Upper lobe of right lung (tissue), 1 donor: Measurements from ENCODE around the gene APOL5. TPM values are rescaled to one million over a fixed set of nuclear protein-coding genes. Genes with fewer than 3 reads are reported as not detected.

ENCODE experiments used
- ATAC-seq: fragments of 200-7000 bp; cut with Tn5 transposase; one replicate; pipeline ENCODE4 v1.9.1; 2020; ENCODE audit warnings: mild to moderate bottlenecking, moderate library complexity
- DNase-seq: peaks from one replicate; pipeline ENCODE4 v3.0.0-alpha.2; 2020
- H3K27ac ChIP-seq: fragments of 200-600 bp; one replicate; pipeline ENCODE4 v1.8.0; 2022
- H3K27me3 ChIP-seq: fragments of 200-600 bp; one replicate; pipeline ENCODE4 v1.8.0; 2022; ENCODE audit warnings: mild to moderate bottlenecking
- H3K36me3 ChIP-seq: fragments of 200-600 bp; one replicate; pipeline ENCODE4 v1.8.0; 2022
- H3K4me1 ChIP-seq: fragments of 200-600 bp; one replicate; pipeline ENCODE4 v1.8.0; 2022
- H3K4me3 ChIP-seq: fragments of 200-600 bp; one replicate; pipeline ENCODE4 v1.8.0; 2022; ENCODE audit warnings: mild to moderate bottlenecking
- H3K9me3 ChIP-seq: fragments of 200-600 bp; one replicate; pipeline ENCODE4 v1.8.0; 2022
- intact Hi-C: fragments of 100-400 bp; cut with DNase I; formaldehyde crosslinking; loops from one replicate; pipeline ENCODE4 v1.11.0; 2022
- total RNA-seq: library from RNA; stranded (reverse); fragmentation: NEBNext Ultra II Directional; extraction: Animal tissue kit (Norgen Biotek cat#: 25700); gene quantifications from one replicate; pipeline ENCODE4 v1.2.1, GENCODE V29; 2021
- TF ChIP-seq, protein P1 (sequence below): fragments of 200-600 bp; IDR thresholded peaks from one replicate; pipeline ENCODE4 v1.8.0; 2022; ENCODE audit warnings: antibody characterized with exemption
- donor health status: DM: no; HTN: yes; CAD: no; lungs with severe emphysema.

APOL5 gene
- total RNA-seq, 1 donor from 2014 or later: not detected

DNA sequence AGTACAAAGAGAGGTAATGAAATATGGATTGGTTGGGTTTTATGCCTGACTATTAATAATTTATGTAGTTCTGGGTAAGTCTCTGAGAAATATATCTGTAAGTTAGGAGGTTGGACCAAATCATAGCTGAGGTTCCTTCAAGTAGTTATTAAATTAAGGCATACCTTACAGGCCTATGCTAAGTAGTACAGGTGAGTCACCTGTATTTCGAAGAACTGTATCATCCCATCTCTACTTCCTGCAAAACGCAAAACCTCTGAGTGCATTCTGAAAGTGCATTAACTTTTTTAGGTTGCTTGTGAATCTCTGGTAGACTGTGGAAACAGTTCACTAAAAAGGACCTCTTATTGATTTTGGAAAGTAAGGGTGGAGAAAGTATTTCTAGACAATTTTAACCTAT is 37.1 kb downstream of the APOL5 start:
- no peak for ATAC-seq
- H3K4me1 ChIP-seq: peaks cover 8% of the 10 kb centered on the region
- H3K27me3 ChIP-seq: no peaks in the 10 kb centered on the region
- H3K36me3 ChIP-seq: peaks cover 35% of the 10 kb centered on the region
- TF ChIP-seq, protein P1, sequence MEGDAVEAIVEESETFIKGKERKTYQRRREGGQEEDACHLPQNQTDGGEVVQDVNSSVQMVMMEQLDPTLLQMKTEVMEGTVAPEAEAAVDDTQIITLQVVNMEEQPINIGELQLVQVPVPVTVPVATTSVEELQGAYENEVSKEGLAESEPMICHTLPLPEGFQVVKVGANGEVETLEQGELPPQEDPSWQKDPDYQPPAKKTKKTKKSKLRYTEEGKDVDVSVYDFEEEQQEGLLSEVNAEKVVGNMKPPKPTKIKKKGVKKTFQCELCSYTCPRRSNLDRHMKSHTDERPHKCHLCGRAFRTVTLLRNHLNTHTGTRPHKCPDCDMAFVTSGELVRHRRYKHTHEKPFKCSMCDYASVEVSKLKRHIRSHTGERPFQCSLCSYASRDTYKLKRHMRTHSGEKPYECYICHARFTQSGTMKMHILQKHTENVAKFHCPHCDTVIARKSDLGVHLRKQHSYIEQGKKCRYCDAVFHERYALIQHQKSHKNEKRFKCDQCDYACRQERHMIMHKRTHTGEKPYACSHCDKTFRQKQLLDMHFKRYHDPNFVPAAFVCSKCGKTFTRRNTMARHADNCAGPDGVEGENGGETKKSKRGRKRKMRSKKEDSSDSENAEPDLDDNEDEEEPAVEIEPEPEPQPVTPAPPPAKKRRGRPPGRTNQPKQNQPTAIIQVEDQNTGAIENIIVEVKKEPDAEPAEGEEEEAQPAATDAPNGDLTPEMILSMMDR: no peak
- DNase-seq: no peak
- intact Hi-C loops: loop anchor here (10.0 kb wide), 1 partner anchor 160 kb away; no protein-coding TSS in a partner anchor
- H3K27ac ChIP-seq: no peak overlapping the region
- H3K4me3 ChIP-seq: no peak overlapping the region
- H3K9me3 ChIP-seq: no peaks in the 10 kb centered on the region

DNA sequence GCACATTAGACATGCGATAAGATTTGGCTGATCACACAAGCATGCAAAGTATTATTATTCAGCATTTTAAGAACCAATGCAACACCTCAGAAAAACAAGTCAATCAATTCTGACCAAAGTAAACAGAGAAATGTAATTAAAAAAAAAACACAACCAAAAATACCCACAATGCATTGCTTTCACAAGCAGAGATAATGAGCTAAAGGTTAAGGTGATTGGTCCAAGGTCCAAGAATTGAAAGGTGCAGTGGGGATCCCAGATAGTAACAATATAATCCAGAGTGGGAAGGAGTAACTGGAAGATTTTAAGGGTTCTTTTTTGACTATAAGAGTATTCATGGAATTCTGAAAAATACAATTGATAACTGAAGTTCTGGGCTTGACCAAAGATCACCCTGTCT is 39.0 kb downstream of the APOL5 start:
- Histone ChIP-seq H3K27me3 (no peaks in the 10 kb centered on the region), H3K27ac (no peak overlapping the region), H3K4me3 (no peak overlapping the region), H3K4me1 (peaks cover 8% of the 10 kb centered on the region), H3K9me3 (no peaks in the 10 kb centered on the region), H3K36me3 (peaks cover 45% of the 10 kb centered on the region)
- TF ChIP-seq, protein P1: no peak
- DNase-seq (no peak), ATAC-seq (no peak)
- intact Hi-C loops: loop anchor here (10.0 kb wide), 1 partner anchor 158 kb away; no protein-coding TSS in a partner anchor

DNA sequence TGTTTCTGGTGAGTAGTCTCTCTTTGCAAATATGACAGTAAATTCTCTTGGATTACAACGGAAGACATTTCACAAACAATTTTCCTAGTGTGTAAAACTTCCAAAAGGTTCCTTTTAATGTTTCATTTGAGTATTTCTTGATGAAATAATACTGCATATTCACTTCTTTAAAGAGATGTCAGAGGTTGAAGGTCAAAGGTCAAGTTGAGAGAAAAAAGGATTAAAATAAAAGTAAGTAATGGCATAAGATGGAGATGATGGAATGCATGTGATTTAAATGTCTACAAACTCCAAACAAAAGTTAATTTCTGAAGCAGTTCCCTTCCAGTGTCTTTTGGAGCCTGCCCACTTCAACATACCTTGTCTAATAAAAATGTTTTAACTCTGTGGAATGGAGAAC is 40.7 kb downstream of the APOL5 start:
- intact Hi-C loops: loop anchor here (10.0 kb wide), 1 partner anchor 156 kb away; no protein-coding TSS in a partner anchor
- peaks cover 45% of the 10 kb centered on the region for H3K36me3 ChIP-seq
- H3K4me3 ChIP-seq: no peak overlapping the region
- TF ChIP-seq, protein P1: no peak
- DNase-seq: no peak
- H3K27me3 ChIP-seq: no peaks in the 10 kb centered on the region
- no peaks in the 10 kb centered on the region for H3K4me1 ChIP-seq
- no peaks in the 10 kb centered on the region for H3K9me3 ChIP-seq
- H3K27ac ChIP-seq: no peak overlapping the region
- ATAC-seq: no peak

DNA sequence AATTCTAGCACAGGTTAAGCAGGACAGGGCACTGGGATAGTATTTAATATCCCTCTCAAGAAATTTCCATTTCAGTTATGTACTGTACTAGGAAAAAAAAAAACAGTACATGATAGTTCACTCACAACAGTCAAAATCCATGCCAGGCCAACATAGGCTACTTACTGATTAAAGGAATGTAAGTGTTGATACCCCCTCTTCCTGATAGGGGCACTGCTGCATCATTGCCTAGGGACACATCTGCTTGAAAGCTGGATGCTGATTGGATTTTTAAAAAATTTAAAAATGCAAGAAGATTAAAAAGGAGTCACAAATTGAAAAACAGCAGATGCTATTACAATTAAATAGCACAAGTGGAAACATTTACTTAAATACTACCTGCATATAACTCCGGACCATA is 43.4 kb downstream of the APOL5 start:
- TF ChIP-seq, protein P1: peak; percentile 24
- intact Hi-C loops: no loop called here
- Histone ChIP-seq H3K4me1 (no peaks in the 10 kb centered on the region), H3K36me3 (peaks cover 30% of the 10 kb centered on the region), H3K27ac (no peak overlapping the region), H3K27me3 (no peaks in the 10 kb centered on the region), H3K9me3 (no peaks in the 10 kb centered on the region), H3K4me3 (no peak overlapping the region)
- no peak for ATAC-seq
- no peak for DNase-seq

DNA sequence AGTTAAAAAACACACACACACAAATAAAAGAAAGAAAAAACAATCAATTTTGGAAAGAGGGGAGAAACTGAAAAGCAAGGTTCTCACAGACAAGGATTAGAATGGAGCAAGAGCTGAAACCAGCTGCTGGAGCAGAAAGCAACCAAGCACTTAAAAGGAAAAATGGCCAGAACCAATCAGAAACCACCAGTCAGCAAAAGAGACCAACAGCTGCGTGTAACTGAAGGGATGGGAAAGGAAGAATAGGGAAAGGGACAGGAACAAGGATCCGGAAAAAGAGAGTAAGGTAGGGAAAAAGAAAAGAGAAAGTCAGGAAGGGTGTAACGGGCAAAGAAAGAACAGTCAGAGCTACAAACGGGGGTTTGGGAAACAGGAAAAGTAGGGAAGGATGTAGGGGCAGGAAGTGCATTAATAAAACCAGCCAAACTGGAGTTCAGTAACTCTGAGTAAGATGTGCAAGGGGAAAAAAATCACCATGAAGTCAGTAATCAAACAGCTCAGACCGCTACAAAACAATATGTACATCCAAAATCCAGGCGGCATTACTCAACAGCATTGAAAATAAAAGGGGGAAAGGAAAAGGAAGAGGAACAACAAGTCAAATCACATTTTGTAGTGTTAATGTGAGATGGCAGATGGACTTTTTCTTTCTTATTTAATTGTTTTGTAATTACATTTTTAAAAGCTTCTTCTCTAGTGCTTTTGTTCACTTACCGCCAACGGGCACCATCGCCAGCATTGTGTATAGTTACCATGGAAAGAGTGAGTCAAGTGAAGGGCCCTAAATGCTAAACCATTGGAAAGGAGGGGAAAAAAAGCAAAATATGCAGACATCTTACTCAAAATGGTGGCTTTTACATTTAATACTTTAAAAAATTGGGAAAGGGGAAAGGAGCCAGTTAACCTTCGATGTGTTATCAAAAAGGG is 49.2 kb downstream of the APOL5 start:
- DNase-seq (no peak), ATAC-seq (no peak)
- H3K27me3 ChIP-seq: no peaks in the 10 kb centered on the region
- H3K36me3 ChIP-seq: no peaks in the 10 kb centered on the region
- no peak overlapping the region for H3K4me3 ChIP-seq
- H3K4me1 ChIP-seq: no peaks in the 10 kb centered on the region
- intact Hi-C loops: no loop called here
- TF ChIP-seq, protein P1: no peak
- no peak overlapping the region for H3K27ac ChIP-seq
- H3K9me3 ChIP-seq: no peaks in the 10 kb centered on the region
